ENCODE results near the gene OMP. TPM values are rescaled to one million over a fixed set of nuclear protein-coding genes. Genes with fewer than 3 reads are reported as not detected.

Gene OMP
- total and polyA plus RNA-seq, 5 experiments from 2014 or later = 1.1 TPM; not detected in 4

- Mint-ChIP-seq H3K27ac (peak overlapping the region in 5 of 10 donors; percentile 43 to 69 (median 52)), H3K9me3 (no peaks in the 10 kb centered on the region), H3K27me3 (peaks cover 0 to 2% (median 0%) of the 10 kb centered on the region in 5 donors), H3K4me1 (peaks cover 28 to 47% (median 37%) of the 10 kb centered on the region in 4 donors), H3K4me3 (no peak overlapping the region), H3K36me3 (no peaks in the 10 kb centered on the region)
- DNase-seq (peak in 1 of 10 donors; percentile 38), ATAC-seq (no peak)
- POLR2A ChIA-PET = no interaction called here
These were observed 42.3 kb downstream of the OMP start for GRCh38 chr11:77144857-77145428.

DNA sequence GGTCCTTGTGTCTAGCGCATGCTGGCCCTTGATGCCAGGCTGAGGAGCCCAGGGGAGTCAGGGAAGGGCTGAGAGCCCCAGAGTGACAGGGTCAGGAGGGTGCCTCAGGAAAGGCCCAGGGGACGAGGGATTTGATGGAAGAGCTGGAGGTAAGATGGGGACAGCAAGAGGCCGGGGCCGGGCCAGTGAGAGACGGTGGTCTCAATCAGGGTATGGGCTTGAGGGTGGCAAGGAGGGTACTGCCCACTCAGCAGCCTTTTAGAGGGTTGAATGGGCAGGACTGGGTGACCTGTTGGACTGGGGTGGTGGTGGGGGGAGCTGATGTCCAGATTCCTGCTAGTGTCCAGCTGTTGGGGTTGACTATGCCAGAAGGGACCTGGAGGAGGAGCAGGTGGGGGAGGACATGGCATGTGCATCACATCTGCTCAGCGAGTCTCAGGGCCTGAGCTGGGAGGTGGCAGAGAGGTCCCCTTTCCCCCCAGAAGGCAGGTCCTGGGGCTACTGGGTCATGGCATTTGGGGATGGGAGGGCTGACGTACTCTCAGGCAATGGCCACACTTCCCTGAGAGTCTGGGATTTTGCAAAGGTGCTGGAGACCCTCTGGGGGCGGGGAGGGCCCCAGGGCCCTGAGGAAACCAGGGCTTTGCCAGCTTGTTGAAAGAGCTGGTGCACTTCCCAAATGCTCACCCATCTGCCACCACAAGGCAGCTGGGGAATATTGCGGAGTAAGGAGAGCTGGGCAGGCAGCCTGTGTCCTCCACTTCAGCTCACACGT, 43.8 kb downstream of the OMP start:
- ATAC-seq (no peak), DNase-seq (peak in 1 of 10 donors; percentile 45)
- Mint-ChIP-seq H3K27ac (peak overlapping the region in 5 of 10 donors; percentile 36 to 79 (median 72)), H3K9me3 (no peaks in the 10 kb centered on the region), H3K27me3 (no peaks in the 10 kb centered on the region), H3K36me3 (no peaks in the 10 kb centered on the region), H3K4me1 (peaks cover 29 to 47% (median 41%) of the 10 kb centered on the region in 4 donors), H3K4me3 (peak overlapping the region in 6 of 10 donors; percentile 24 to 85 (median 40))
- POLR2A ChIA-PET = no interaction called here

DNA sequence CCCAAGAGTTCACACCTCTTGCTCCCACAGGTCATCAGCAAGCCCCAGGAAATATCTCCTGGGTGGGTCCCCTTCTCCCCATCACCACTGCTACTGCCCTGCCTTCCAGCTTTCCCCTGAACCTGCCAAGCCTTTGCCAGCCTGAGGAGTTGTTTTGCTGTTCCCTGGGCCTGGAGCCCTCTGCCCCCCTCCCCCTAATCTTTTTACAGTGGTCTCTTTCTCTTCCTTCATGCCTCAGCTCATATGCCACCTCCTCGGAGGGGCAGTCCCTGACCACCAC, 44.3 kb downstream of the OMP start:
- POLR2A ChIA-PET = no interaction called here
- peak in 1 of 10 donors; percentile 59 for DNase-seq
- Mint-ChIP-seq H3K27me3 (no peaks in the 10 kb centered on the region), H3K9me3 (no peaks in the 10 kb centered on the region), H3K4me1 (peaks cover 28 to 47% (median 41%) of the 10 kb centered on the region in 4 donors), H3K27ac (peak overlapping the region in 6 of 10 donors; percentile 63 to 87 (median 72)), H3K4me3 (peak overlapping the region in 6 of 10 donors; percentile 49 to 85 (median 70)), H3K36me3 (no peaks in the 10 kb centered on the region)
- no peak for ATAC-seq

DNA sequence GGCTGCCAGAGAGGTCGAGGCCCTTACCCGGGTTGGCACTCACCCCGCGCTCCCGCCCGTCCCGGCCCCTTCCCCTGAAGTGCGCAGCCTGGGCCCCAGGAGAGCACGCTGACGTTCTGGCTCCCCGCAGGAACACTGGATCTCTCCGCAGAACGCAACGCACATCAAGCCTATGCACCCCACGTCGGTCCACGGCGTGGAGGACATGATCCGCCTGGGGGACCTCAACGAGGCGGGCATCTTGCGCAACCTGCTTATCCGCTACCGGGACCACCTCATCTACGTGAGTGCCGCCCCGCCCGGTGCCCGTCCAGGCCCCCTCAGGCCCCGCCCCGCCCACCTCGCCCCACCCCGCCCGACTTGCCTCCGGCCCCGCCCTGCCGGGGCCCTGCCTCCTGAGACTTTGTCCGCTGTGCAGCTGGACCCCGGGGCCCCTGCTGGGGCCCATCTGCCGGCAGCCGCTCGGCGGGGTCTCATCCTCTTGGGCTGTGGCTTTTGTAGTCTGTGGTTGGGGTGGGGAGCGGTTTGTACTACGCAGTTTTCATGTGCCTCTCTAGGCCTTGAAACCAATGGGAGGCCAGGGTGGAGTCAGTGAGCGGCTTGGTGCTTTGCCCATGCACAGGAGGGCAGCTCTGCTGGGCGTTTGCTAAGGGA, 45.2 kb downstream of the OMP start:
- H3K9me3 Mint-ChIP-seq = no peaks in the 10 kb centered on the region
- H3K36me3 Mint-ChIP-seq = no peaks in the 10 kb centered on the region
- POLR2A ChIA-PET = no interaction called here
- H3K4me1 Mint-ChIP-seq = peaks cover 32 to 47% (median 41%) of the 10 kb centered on the region in 4 donors
- H3K27ac Mint-ChIP-seq = peak overlapping the region; percentile 4 to 95 (median 80)
- peak; percentile 73 to 81 for ATAC-seq
- H3K4me3 Mint-ChIP-seq = peak overlapping the region; percentile 68 to 85 (median 80)
- H3K27me3 Mint-ChIP-seq = peaks cover 0 to 4% (median 0%) of the 10 kb centered on the region in 5 donors
- peak in 9 of 10 donors; percentile 27 to 72 (median 55) for DNase-seq

GRCh38 chr11:77148963-77149715, 46.5 kb downstream of the OMP start:
- Mint-ChIP-seq H3K4me3 (peak overlapping the region in 1 of 10 donors; percentile 10), H3K27ac (peak overlapping the region in 4 of 10 donors; percentile 16 to 62 (median 38)), H3K9me3 (no peaks in the 10 kb centered on the region), H3K4me1 (peaks cover 32 to 49% (median 47%) of the 10 kb centered on the region in 4 donors), H3K27me3 (peaks cover 0 to 5% (median 0%) of the 10 kb centered on the region in 5 donors), H3K36me3 (no peaks in the 10 kb centered on the region)
- POLR2A ChIA-PET = no interaction called here
- ATAC-seq (no peak), DNase-seq (peak in 1 of 10 donors; percentile 28)

GRCh38 chr11:77149716-77150392, 47.2 kb downstream of the OMP start:
- peak overlapping the region in 4 of 10 donors; percentile 1 to 62 (median 20) for H3K27ac Mint-ChIP-seq
- DNase-seq = peak in 1 of 10 donors; percentile 55
- peak overlapping the region in 1 of 10 donors; percentile 9 for H3K4me3 Mint-ChIP-seq
- POLR2A ChIA-PET = no interaction called here
- no peaks in the 10 kb centered on the region for H3K9me3 Mint-ChIP-seq
- H3K36me3 Mint-ChIP-seq = no peaks in the 10 kb centered on the region
- ATAC-seq = no peak
- peaks cover 0 to 5% (median 0%) of the 10 kb centered on the region in 5 donors for H3K27me3 Mint-ChIP-seq
- H3K4me1 Mint-ChIP-seq = peaks cover 32 to 51% (median 48%) of the 10 kb centered on the region in 4 donors

DNA sequence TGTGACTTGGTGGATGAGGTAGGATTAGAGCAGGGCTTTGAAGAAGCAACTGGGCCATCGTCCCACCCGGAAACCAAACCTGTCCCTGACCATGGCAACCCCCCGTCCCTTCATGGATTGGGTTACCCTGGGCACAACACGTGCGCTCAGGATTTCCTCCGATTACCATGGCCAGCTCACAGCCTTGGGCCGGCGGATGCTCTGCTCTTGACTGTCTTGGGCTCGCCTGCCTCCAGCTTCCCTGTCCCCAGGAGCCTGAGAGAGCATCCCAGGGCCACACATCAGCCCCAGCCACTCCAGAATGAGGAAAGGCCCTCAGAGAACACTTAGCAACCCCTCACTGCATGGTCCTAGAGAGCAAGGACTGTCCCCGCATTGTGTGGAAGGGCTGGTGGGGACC, 48.2 kb downstream of the OMP start:
- Mint-ChIP-seq H3K9me3 (no peaks in the 10 kb centered on the region), H3K4me1 (peaks cover 34 to 55% (median 51%) of the 10 kb centered on the region in 4 donors), H3K27ac (peak overlapping the region in 3 of 10 donors; percentile 56 to 85 (median 81)), H3K36me3 (no peaks in the 10 kb centered on the region), H3K4me3 (peak overlapping the region in 2 of 10 donors; percentile 1 to 44), H3K27me3 (peaks cover 0 to 5% (median 0%) of the 10 kb centered on the region in 5 donors)
- DNase-seq (no peak), ATAC-seq (no peak)
- POLR2A ChIA-PET = no interaction called here

DNA sequence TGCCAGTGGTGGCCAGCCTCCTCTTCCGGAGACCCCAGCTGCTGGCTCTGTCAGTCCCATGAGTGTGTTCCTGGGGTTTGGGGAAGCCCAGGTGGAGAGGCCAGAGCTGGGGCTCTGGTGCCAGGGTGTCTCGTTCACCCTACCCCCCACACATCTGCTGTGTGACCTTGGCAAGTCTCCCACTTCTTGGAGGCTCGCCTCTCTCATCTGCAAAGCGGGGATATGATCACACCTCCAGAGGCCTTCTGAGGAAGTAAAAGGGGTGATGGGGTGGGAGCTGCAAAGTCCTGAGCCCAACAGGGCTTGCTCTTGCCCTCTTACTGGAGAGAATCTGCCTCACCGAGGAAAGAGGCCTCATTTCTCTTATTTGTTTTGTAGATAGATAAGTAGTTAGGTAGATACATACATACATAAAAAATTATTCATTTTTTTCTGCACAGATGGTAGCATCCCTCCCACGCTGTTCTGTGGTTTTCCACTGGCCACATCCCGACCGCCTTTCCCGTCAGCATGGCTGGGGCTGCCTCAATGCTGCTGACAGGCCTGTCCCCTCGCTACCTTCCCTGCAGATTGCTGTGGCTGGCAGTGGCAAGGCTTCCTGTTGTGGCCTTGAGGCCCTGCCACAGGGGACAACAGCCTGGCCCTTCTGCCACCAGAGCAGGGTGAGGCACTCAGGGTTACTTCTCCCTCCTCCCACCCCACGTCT, 49.3 kb downstream of the OMP start:
- DNase-seq (peak in 8 of 10 donors; percentile 11 to 75 (median 56)), ATAC-seq (peak; percentile 38 to 75)
- H3K27ac Mint-ChIP-seq = peak overlapping the region in 9 of 10 donors; percentile 45 to 87 (median 76)
- POLR2A ChIA-PET = no interaction called here
- no peaks in the 10 kb centered on the region for H3K36me3 Mint-ChIP-seq
- H3K27me3 Mint-ChIP-seq = peaks cover 0 to 5% (median 0%) of the 10 kb centered on the region in 5 donors
- H3K4me3 Mint-ChIP-seq = peak overlapping the region; percentile 18 to 77 (median 60)
- peaks cover 30 to 55% (median 50%) of the 10 kb centered on the region in 4 donors for H3K4me1 Mint-ChIP-seq
- H3K9me3 Mint-ChIP-seq = no peaks in the 10 kb centered on the region

- H3K4me1 Mint-ChIP-seq = peaks cover 25 to 48% (median 42%) of the 10 kb centered on the region in 4 donors
These were observed 50.2 kb downstream of the OMP start for GRCh38 chr11:77152846-77153245.

More at GRCh38 chr11:77152846-77153245, 50.2 kb downstream of the OMP start:
- POLR2A ChIA-PET = no interaction called here
- Mint-ChIP-seq H3K4me3 (peak overlapping the region in 7 of 10 donors; percentile 18 to 77 (median 63)), H3K36me3 (no peaks in the 10 kb centered on the region), H3K27ac (peak overlapping the region in 9 of 10 donors; percentile 39 to 85 (median 63)), H3K9me3 (no peaks in the 10 kb centered on the region), H3K27me3 (peaks cover 0 to 5% (median 0%) of the 10 kb centered on the region in 5 donors)
- DNase-seq = no peak
- no peak for ATAC-seq

Data from naive thymus-derived CD8-positive, alpha-beta T cell (primary cell).